Bronchial epithelial cell (primary cell): Measurements from ENCODE around the gene MRO. TPM values are rescaled to one million over a fixed set of nuclear protein-coding genes. Genes with fewer than 3 reads are reported as not detected.
"Not testable (repeated sequence)": the region's sequence is repeated elsewhere in the genome, so short reads cannot be mapped to it uniquely, and the experiment has no call there.

Experiments
- DNase-seq: peaks from one replicate; pipeline ENCODE4 v3.0.0-alpha.2; 2010; ENCODE audit warnings: low read depth
- FAIRE-seq: peaks from 2 replicates; lab custom pipeline; 2011; peaks lifted over from hg19 to GRCh38; lab: Jason Lieb, UNC
- H3K27me3 ChIP-seq: 2 replicates; pipeline ENCODE4 v1.5.1; 2011; ENCODE audit warnings: low read length; ENCODE audit not compliant: control insufficient read depth, insufficient read depth
- H3K36me3 ChIP-seq: 2 replicates; pipeline ENCODE4 v1.5.1; 2011; ENCODE audit warnings: low read length; ENCODE audit not compliant: control insufficient read depth, insufficient read depth
- H3K4me3 ChIP-seq: 2 replicates; pipeline ENCODE4 v1.5.1; 2011; ENCODE audit warnings: mild to moderate bottlenecking, low read depth, low read length, control low read depth
- total RNA-seq: library from RNA; depleted of rRNA; stranded (reverse); fragments of >200 nt; gene quantifications from 2 replicates; pipeline ENCODE4 v1.2.1, GENCODE V29; 2014
- TF ChIP-seq, protein P1 (sequence below): IDR thresholded peaks from 2 replicates; pipeline ENCODE4 v1.5.1; 2011; ENCODE audit warnings: mild to moderate bottlenecking, moderate library complexity, low read length, control low read depth, inconsistent platforms; ENCODE audit not compliant: insufficient read depth, severe bottlenecking

MRO gene
- total RNA-seq, 1 donor from 2014 or later = not detected

DNA sequence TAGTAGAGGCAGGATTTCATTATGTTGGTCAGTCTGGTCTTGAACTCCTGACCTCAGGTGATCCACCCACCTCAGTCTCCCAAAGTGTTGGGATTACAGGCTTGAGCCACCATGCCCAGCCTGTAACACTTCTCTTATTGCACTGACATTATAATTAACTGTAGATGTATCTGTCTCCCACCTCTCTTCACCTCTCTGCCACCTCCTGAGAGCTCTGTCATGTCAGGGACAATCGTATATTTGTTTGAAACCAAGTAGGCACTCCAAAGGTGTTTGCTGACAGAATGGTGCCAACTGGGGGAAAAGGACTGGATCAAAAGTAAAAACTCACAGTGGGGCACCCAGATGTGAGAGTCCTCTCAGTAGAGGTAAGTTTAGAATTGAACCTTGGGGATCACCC lies 41.8 kb upstream of the MRO start:
- Histone ChIP-seq H3K4me3 (no peak overlapping the region), H3K27me3 (no peaks in the 10 kb centered on the region), H3K36me3 (no peaks in the 10 kb centered on the region)
- DNase-seq (no peak), FAIRE-seq (no peak)
- TF ChIP-seq, protein P1, sequence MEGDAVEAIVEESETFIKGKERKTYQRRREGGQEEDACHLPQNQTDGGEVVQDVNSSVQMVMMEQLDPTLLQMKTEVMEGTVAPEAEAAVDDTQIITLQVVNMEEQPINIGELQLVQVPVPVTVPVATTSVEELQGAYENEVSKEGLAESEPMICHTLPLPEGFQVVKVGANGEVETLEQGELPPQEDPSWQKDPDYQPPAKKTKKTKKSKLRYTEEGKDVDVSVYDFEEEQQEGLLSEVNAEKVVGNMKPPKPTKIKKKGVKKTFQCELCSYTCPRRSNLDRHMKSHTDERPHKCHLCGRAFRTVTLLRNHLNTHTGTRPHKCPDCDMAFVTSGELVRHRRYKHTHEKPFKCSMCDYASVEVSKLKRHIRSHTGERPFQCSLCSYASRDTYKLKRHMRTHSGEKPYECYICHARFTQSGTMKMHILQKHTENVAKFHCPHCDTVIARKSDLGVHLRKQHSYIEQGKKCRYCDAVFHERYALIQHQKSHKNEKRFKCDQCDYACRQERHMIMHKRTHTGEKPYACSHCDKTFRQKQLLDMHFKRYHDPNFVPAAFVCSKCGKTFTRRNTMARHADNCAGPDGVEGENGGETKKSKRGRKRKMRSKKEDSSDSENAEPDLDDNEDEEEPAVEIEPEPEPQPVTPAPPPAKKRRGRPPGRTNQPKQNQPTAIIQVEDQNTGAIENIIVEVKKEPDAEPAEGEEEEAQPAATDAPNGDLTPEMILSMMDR = no peak

DNA sequence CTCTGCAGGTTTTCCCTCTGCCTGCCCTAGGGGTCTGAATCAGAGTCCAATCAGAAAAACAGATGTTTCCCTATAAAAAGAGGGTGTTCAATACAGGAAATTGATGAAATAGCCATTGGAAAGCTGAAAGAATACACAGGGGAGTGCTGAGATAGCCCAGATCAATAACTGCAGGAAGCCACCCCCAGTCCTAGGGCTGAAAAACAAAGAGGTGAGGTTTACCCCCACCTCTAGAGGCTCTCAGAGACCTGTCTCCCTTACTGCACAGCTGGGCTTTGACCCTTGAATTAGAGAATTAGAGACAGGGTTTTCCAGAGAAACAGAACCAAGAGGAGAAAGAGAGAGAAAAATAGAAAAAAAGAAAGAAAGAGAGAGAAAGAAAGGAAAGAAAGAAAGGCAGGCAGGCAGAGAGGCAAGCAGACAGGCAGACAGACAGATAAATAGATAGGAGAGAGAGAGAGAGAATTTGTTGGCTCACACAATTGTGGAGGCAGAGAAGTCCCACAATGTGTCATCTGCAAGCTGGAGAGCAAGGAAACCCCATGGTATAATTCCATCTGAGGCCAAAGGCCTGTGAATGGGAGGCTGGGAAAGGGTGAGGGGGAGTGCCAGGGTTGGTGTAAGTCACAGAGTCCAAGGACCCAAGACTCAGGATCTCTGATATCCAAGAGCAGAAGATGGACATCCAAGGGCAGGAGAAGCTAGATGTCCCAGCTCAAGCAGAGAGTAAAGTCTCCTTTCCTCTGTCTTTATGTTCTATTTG lies 40.2 kb upstream of the MRO start:
- DNase-seq = no peak
- FAIRE-seq = no peak
- H3K36me3 ChIP-seq = no peaks in the 10 kb centered on the region
- no peaks in the 10 kb centered on the region for H3K27me3 ChIP-seq
- H3K4me3 ChIP-seq = no peak overlapping the region
- TF ChIP-seq, protein P1 = no peak

DNA sequence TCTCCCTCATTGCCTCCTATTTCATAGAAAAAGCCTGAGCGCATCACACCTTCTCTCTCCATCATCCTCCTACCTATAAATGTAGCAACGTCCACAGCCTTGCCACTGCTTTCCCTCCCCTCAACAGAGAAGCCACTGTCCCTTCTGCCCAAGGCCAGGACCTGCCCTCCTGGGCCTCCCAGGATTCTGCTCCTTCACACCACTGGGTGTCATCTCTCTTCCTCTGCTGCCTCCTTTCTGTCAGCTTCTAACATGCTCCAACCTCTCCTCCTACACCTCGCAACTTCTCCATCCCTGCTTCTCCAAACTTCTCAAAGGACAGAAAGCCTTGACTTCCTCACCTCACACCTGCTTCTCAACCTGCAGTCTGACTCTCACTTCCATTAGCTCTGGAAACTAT lies 37.9 kb upstream of the MRO start:
- Histone ChIP-seq H3K4me3 (no peak overlapping the region), H3K36me3 (no peaks in the 10 kb centered on the region), H3K27me3 (no peaks in the 10 kb centered on the region)
- DNase-seq = no peak
- TF ChIP-seq, protein P1 = peak; percentile 17
- no peak for FAIRE-seq

DNA sequence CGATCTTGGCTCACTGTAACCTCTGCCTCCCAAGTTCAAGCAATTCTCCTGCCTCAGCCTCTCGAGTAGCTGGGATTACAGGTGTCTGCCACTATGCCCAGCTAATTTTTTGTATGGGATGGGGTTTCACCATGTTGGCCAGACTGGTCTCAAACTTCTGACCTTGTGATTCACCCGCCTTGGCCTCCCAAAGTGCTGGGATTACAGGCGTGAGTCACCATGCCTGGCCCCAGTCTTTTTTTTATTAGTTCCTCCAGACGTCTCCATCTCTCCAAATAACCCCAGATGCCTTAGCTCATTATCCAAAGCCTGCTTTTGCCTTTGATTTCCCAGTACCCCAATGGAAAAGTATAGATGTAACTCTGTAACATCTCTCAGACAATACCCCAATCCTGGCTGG lies 37.4 kb upstream of the MRO start:
- not testable (repeated sequence) for FAIRE-seq, H3K36me3 ChIP-seq, DNase-seq, H3K4me3 ChIP-seq, H3K27me3 ChIP-seq

DNA sequence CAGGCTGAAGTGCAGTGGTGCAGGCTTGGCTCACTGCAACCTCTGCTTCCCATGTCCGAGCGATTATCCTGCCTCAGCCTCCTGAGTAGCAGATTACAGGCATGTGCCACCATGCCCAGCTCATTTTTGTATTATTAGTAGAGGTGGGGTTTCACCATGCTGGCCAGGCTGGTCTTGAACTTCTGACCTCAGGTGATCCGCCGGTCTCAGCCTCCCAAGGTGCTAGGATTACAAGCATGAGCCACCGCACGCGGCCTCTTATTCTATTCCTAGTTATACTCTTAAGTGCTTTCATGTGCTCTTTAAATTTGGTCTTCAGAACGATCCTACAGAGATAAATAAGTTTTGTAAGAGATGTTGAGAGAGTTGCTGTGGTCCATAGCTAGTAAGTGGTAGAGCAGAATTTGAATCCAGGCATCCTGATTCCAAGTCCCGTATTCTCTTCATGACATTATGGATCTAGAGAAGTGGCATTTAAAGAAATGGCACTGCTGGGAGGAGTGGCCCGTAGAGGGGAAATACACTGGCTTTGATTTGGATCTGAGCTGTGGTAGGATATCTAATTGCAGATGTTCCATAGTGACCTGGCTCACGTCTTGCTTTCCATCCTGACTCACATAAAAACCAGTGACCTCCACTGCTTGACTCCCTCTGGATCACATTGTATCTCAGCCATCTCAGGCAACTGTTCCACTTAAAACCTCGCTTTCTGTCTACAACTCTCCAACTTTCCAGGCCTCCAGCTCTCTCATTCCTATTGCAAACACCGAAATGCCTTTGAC lies 36.4 kb upstream of the MRO start:
- H3K4me3 ChIP-seq = no peak overlapping the region
- TF ChIP-seq, protein P1 = no peak
- FAIRE-seq (no peak), DNase-seq (no peak)
- H3K36me3 ChIP-seq = no peaks in the 10 kb centered on the region
- H3K27me3 ChIP-seq = no peaks in the 10 kb centered on the region

DNA sequence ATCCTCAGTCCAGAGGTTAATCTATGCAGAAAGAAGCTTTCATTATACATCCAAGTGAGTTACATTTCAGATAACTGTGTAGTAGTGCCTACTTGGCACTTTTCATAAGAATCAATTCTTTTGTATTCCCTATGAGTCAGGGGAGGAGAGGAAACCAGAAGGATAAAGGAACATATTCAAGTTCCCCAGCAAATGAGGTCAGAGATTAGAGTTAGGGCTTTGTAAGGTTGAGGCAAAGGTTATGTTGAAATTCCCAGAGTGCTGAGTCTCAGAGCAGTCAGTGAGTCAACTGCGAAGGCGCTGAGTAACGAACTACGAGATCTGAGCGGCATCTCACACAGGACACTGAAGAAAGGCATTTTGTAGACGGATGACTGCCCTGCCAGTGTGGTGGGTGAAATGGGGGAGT lies 34.1 kb upstream of the MRO start:
- Histone ChIP-seq H3K27me3 (peaks cover 2% of the 10 kb centered on the region), H3K36me3 (no peaks in the 10 kb centered on the region), H3K4me3 (no peak overlapping the region)
- FAIRE-seq (no peak), DNase-seq (peak; percentile 98)
- TF ChIP-seq, protein P1 = no peak
